B cell (primary cell): ENCODE results near the gene SHISA8. TPM values are rescaled to one million over a fixed set of nuclear protein-coding genes. Genes with fewer than 3 reads are reported as not detected.
"Not testable (repeated sequence)": the region's sequence is repeated elsewhere in the genome, so short reads cannot be mapped to it uniquely, and the experiment has no call there.

Source experiments
- ATAC-seq: fragments of 200-7000 bp; cut with Tn5 transposase; one replicate; pipeline ENCODE4 v1.10.0; 2021; ENCODE audit warnings: low read depth, mild to moderate bottlenecking, moderate number of reproducible peaks, moderate library complexity
- CTCF ChIA-PET: fragments of 350-600 bp; sonication (Branson Sonifier 250); formaldehyde crosslinking; loops from one replicate; lab custom pipeline; 2021; ENCODE audit warnings: antibody characterized with exemption, inconsistent platforms; lab: Charles Lee
- POLR2A ChIA-PET: fragments of 350-600 bp; sonication (Branson Sonifier 250); formaldehyde crosslinking; loops from one replicate; lab custom pipeline; 2021; ENCODE audit warnings: antibody characterized with exemption; lab: Charles Lee
- DNase-seq: peaks from one replicate; pipeline ENCODE4 v3.0.0; 2013
- H2AFZ ChIP-seq: 2 replicates; pipeline ENCODE4 v1.6.1; 2012; ENCODE audit warnings: mild to moderate bottlenecking, low read depth, low read length; ENCODE audit not compliant: insufficient read depth, poor library complexity, severe bottlenecking
- H3K27ac ChIP-seq, 2 donors: 1 replicate in 1 of 2; 2 replicates in 1 of 2; pipeline ENCODE4 v1.5.1; 2012 to 2013; ENCODE audit warnings: low read length in 2 of 2, mild to moderate bottlenecking in 2 of 2, moderate library complexity in 1 of 2
- H3K27me3 ChIP-seq, 4 experiments: fragments of 200-600 bp in 1 of 4; sonication (generic) in 1 of 4; replicated peaks in 1 of 4; 1 replicate in 2 of 4; 2 replicates in 2 of 4; pipeline versions ENCODE4 v1.6.1 to v1.7.0; 2013 to 2016; ENCODE audit warnings: low read length in 3 of 4, mild to moderate bottlenecking in 2 of 4, mixed read lengths in 1 of 4, moderate library complexity in 1 of 4; ENCODE audit not compliant: insufficient read depth in 4 of 4, control insufficient read depth in 3 of 4; ENCODE audit errors: control extremely low read depth in 1 of 4
- H3K36me3 ChIP-seq, 2 experiments: replicated peaks in 1 of 2; 1 replicate in 1 of 2; 2 replicates in 1 of 2; pipeline versions ENCODE4 v1.6.1 to v1.7.1; 2013; ENCODE audit warnings: low read length in 1 of 2; ENCODE audit not compliant: insufficient read depth in 2 of 2, control insufficient read depth in 1 of 2; ENCODE audit errors: control extremely low read depth in 1 of 2, extremely low read depth in 1 of 2
- H3K4me1 ChIP-seq, 2 donors: fragments of 200-600 bp in 1 of 2; sonication (generic) in 1 of 2; 1 replicate in 1 of 2; 2 replicates in 1 of 2; pipeline versions ENCODE4 v1.5.1 to v1.6.1; 2013 to 2017; ENCODE audit warnings: low read length in 2 of 2; ENCODE audit not compliant: control insufficient read depth in 2 of 2, insufficient read depth in 2 of 2
- H3K4me2 ChIP-seq: replicated peaks from 2 replicates; pipeline ENCODE3; 2012; ENCODE audit warnings: mild to moderate bottlenecking, low read depth, low read length; ENCODE audit not compliant: poor library complexity, severe bottlenecking
- H3K4me3 ChIP-seq, 5 experiments: fragments of 200-600 bp in 1 of 5; sonication (generic) in 1 of 5; 1 replicate in 3 of 5; 2 replicates in 2 of 5; pipeline versions ENCODE4 v1.5.1 to v1.7.0; 2011 to 2016; ENCODE audit warnings: low read length in 4 of 5, mild to moderate bottlenecking in 4 of 5, low read depth in 2 of 5, control low read depth in 1 of 5, moderate library complexity in 1 of 5; ENCODE audit not compliant: insufficient read depth in 1 of 5; ENCODE audit errors: control extremely low read depth in 1 of 5, extremely low read depth in 1 of 5
- H3K79me2 ChIP-seq: fragments of 200-600 bp; sonication (generic); one replicate; pipeline ENCODE4 v1.6.0; 2016; ENCODE audit warnings: low read length; ENCODE audit not compliant: control insufficient read depth, insufficient read depth
- H3K9ac ChIP-seq: fragments of 200-600 bp; sonication (generic); 2 replicates; pipeline ENCODE4 v1.6.1; 2017; ENCODE audit warnings: mild to moderate bottlenecking, low read length, moderate library complexity
- H3K9me3 ChIP-seq, 3 donors: one replicate each; pipeline versions ENCODE4 v1.6.1 to v1.7.1; 2013; ENCODE audit warnings: low read length in 2 of 3; ENCODE audit not compliant: control insufficient read depth in 2 of 3, insufficient read depth in 1 of 3; ENCODE audit errors: control extremely low read depth in 1 of 3
- H4K20me1 ChIP-seq: 2 replicates; pipeline ENCODE4 v1.6.0; 2012; ENCODE audit warnings: mild to moderate bottlenecking, low read length; ENCODE audit not compliant: insufficient read depth, control insufficient read depth, poor library complexity, severe bottlenecking
- H3K27ac Mint-ChIP-seq: one replicate; pipeline ENCODE4 v1.8.0; 2021; ENCODE audit warnings: mixed read lengths
- H3K27me3 Mint-ChIP-seq: one replicate; pipeline ENCODE4 v1.8.0; 2021; ENCODE audit warnings: mixed read lengths
- H3K4me1 Mint-ChIP-seq: one replicate; pipeline ENCODE4 v1.8.0; 2021; ENCODE audit warnings: mixed read lengths
- H3K4me3 Mint-ChIP-seq: one replicate; pipeline ENCODE4 v1.8.0; 2021; ENCODE audit warnings: mixed read lengths
- H3K9me3 Mint-ChIP-seq: one replicate; pipeline ENCODE4 v1.8.0; 2022; ENCODE audit warnings: mixed read lengths; ENCODE audit not compliant: insufficient read depth
- CTCF ChIP-seq: fragments of 200-600 bp; IDR thresholded peaks from one replicate; pipeline ENCODE4 v1.8.0; 2022; ENCODE audit warnings: antibody characterized with exemption, mild to moderate bottlenecking
- EZH2 ChIP-seq: IDR thresholded peaks from 2 replicates; pipeline ENCODE4 v1.6.1; 2012; ENCODE audit warnings: borderline replicate concordance, low read depth, mild to moderate bottlenecking, moderate library complexity, low read length; ENCODE audit not compliant: insufficient read depth, poor library complexity, severe bottlenecking
- WGBS: methylation state at CpG from one replicate; pipeline ENCODE4 v1.1.5; 2013; ENCODE audit warnings: missing lambda C conversion rate; ENCODE audit not compliant: insufficient coverage; 5-methylcytosine and 5-hydroxymethylcytosine counted together
- intact Hi-C: fragments of 100-400 bp; cut with micrococcal nuclease; formaldehyde crosslinking; loops from one replicate; pipeline ENCODE4 v1.10.0; 2022
- polyA plus RNA-seq: library from polyadenylated mRNA; depleted of rRNA; stranded (reverse); fragments of >200 nt; gene quantifications from 2 replicates; pipeline ENCODE4 v1.2.3, GENCODE V29; 2012
- total RNA-seq, 2 donors: library from RNA; stranded (reverse); fragments of 120-200 nt in 1 of 2; gene quantifications; 1 replicate in 1 of 2; 2 replicates in 1 of 2; pipeline versions ENCODE4 v1.2.3 to v1.2.4, GENCODE V29; 2013 to 2022

The SHISA8 gene
- total and polyA plus RNA-seq, 2 donors (not counting 1 experiment from before 2014, with no cell fraction given): 22.4 to 46.5 TPM

- Histone ChIP-seq H3K79me2 (peaks cover 84% of the 10 kb centered on the region), H3K4me2 (no peak overlapping the region), H3K9me3 (no peaks in the 10 kb centered on the region), H4K20me1 (peaks cover 12% of the 10 kb centered on the region), H3K4me3 (no peak overlapping the region), H3K9ac (no peak overlapping the region), H2AFZ (no peak overlapping the region), H3K36me3 (peaks cover 8 to 76% of the 10 kb centered on the region in 2 experiments), H3K27ac (no peak overlapping the region), H3K27me3 (no peaks in the 10 kb centered on the region), H3K4me1 (peaks cover 7 to 26% of the 10 kb centered on the region in 2 donors)
- Mint-ChIP-seq H3K27me3 (no peaks in the 10 kb centered on the region), H3K4me1 (peaks cover 35% of the 10 kb centered on the region), H3K4me3 (no peak overlapping the region), H3K9me3 (no peaks in the 10 kb centered on the region), H3K27ac (no peak overlapping the region)
- POLR2A ChIA-PET: no interaction called here
- no peak for TF ChIP-seq CTCF
- TF ChIP-seq EZH2: no peak
- intact Hi-C loops: no loop called here
- ATAC-seq (no peak), DNase-seq (no peak)
- 80% methylated on average over 1 of the region's 4 CpGs for WGBS
- CTCF ChIA-PET: interaction anchor here (1.0 to 1.1 kb wide), 2 partner anchors 8 to 12 kb away, joined by 3 to 5 read pairs; no protein-coding TSS in a partner anchor
Observed at GRCh38 chr22:41870786-41871185, 44.1 kb downstream of the SHISA8 start.

- H3K9me3 Mint-ChIP-seq, H3K27ac Mint-ChIP-seq, H3K4me3 Mint-ChIP-seq, CTCF ChIA-PET, DNase-seq, H3K4me2 ChIP-seq, H3K27me3 ChIP-seq, H3K9me3 ChIP-seq, H3K9ac ChIP-seq, H3K4me3 ChIP-seq, H3K27ac ChIP-seq, ATAC-seq, intact Hi-C loops, H3K27me3 Mint-ChIP-seq, H2AFZ ChIP-seq: not testable (repeated sequence)
- POLR2A ChIA-PET: interaction anchor here (0.7 kb wide), 1 partner anchor 24 kb away, joined by 3 read pairs; no protein-coding TSS in a partner anchor
- H4K20me1 ChIP-seq: peaks cover 19% of the 10 kb centered on the region
- H3K4me1 ChIP-seq: peaks cover 14 to 33% of the 10 kb centered on the region in 2 donors
- H3K36me3 ChIP-seq: peaks cover 8 to 69% of the 10 kb centered on the region in 2 experiments
- H3K4me1 Mint-ChIP-seq: peaks cover 42% of the 10 kb centered on the region
- WGBS: 88% methylated on average over 1 of the region's 1 CpG
- peaks cover 84% of the 10 kb centered on the region for H3K79me2 ChIP-seq
Observed at GRCh38 chr22:41870081-41870480, 44.8 kb downstream of the SHISA8 start.
